Type B pancreatic cell (in vitro differentiated cells): ENCODE results near the gene CD101. TPM values are rescaled to one million over a fixed set of nuclear protein-coding genes. Genes with fewer than 3 reads are reported as not detected.

Experiments used
- DNase-seq: peaks from one replicate; pipeline ENCODE4 v3.0.0; 2021; ENCODE audit warnings: mixed read lengths; ENCODE audit not compliant: unreplicated experiment; ENCODE audit errors: extremely low spot score
- H3K27ac Mint-ChIP-seq: 2 replicates; pipeline ENCODE4 v1.8.0; 2021; ENCODE audit warnings: mild to moderate bottlenecking, mixed read lengths
- H3K27me3 Mint-ChIP-seq: 2 replicates; pipeline ENCODE4 v1.8.0; 2021; ENCODE audit warnings: mixed read lengths
- H3K36me3 Mint-ChIP-seq: 2 replicates; pipeline ENCODE4 v1.8.0; 2021; ENCODE audit warnings: mixed read lengths
- H3K4me1 Mint-ChIP-seq: one replicate; pipeline ENCODE4 v1.8.0; 2021; ENCODE audit warnings: mixed read lengths; ENCODE audit not compliant: unreplicated experiment
- H3K4me3 Mint-ChIP-seq: 2 replicates; pipeline ENCODE4 v1.8.0; 2021; ENCODE audit warnings: mild to moderate bottlenecking, mixed read lengths
- H3K9me3 Mint-ChIP-seq: 2 replicates; pipeline ENCODE4 v1.8.0; 2021; ENCODE audit warnings: mixed read lengths
- CTCF ChIP-seq: fragments of 200-600 bp; sonication (generic); conservative IDR thresholded peaks from 2 replicates; pipeline ENCODE4 v1.5.0; 2021; ENCODE audit warnings: antibody characterized with exemption, mild to moderate bottlenecking
- total RNA-seq: library from RNA; stranded (reverse); gene quantifications from 2 replicates; pipeline ENCODE4 v1.2.1, GENCODE V29; 2021; ENCODE audit warnings: low replicate concordance

CD101 gene
- total RNA-seq, 1 donor from 2014 or later, result 4.4 TPM

DNA sequence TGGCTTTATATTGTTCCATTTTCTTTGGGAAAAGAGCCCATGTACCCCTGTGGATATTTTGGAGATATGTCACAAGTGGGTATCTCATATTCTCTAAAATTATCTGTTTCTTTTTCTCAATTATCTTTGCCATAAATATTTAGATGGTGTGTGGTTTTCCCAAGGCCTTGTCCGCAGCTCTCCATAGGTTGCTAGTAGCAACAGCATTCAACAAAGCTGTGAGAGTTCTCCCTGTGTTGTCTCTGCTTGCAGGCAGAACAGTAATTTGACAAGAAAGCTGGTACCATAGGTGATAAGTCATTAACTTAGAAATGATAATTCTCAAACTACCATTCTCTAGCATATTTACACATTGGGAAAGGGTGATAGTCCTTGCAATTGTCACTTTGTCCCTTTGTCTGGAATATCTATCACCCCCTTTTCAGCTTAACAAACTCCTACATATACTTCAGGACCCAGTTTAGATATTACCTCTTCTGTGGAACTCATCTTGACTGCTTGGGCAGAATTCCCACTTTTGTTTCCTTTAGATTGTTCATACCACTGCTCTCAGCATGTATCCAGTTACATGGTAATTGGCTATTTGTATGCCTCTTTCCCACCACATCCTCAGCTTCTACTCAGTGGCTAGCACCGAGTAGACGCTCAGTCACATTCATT lies 8.9 kb downstream of the CD101 start:
- no peaks in the 10 kb centered on the region for H3K27me3 Mint-ChIP-seq
- H3K27ac Mint-ChIP-seq, result no peak overlapping the region
- no peak for DNase-seq
- no peaks in the 10 kb centered on the region for H3K36me3 Mint-ChIP-seq
- peaks cover 13% of the 10 kb centered on the region for H3K4me1 Mint-ChIP-seq
- no peak overlapping the region for H3K4me3 Mint-ChIP-seq
- no peak for TF ChIP-seq CTCF
- no peaks in the 10 kb centered on the region for H3K9me3 Mint-ChIP-seq

DNA sequence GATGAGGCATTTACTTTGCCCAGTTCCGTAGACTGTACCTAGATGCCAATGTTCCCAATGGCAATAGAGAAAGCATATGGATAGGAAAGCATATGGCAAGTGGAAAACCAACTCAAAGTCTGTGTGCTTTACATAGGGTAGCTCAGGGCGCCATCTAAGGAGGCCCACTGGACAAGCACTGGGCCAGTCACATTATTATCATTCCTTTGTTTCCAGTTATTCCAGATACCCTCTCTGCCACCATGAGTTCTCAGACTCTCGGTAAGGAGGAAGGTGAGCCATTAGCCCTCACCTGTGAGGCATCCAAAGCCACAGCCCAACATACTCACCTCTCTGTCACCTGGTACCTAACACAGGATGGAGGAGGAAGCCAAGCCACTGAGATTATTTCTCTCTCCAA lies 9.8 kb downstream of the CD101 start:
- Mint-ChIP-seq H3K36me3 (no peaks in the 10 kb centered on the region), H3K4me3 (no peak overlapping the region), H3K27ac (no peak overlapping the region), H3K9me3 (no peaks in the 10 kb centered on the region), H3K27me3 (no peaks in the 10 kb centered on the region), H3K4me1 (peaks cover 16% of the 10 kb centered on the region)
- no peak for TF ChIP-seq CTCF
- no peak for DNase-seq

- Mint-ChIP-seq H3K4me3 (peak overlapping the region; percentile 27), H3K27ac (peak overlapping the region; percentile 27), H3K4me1 (peaks cover 16% of the 10 kb centered on the region), H3K27me3 (no peaks in the 10 kb centered on the region), H3K9me3 (no peaks in the 10 kb centered on the region), H3K36me3 (no peaks in the 10 kb centered on the region)
- TF ChIP-seq CTCF, result no peak
- DNase-seq, result no peak
These were observed 11.8 kb downstream of the CD101 start for GRCh38 chr1:117013309-117013858.

GRCh38 chr1:117014209-117014608 lies 12.6 kb downstream of the CD101 start:
- TF ChIP-seq CTCF, result no peak
- no peak overlapping the region for H3K27ac Mint-ChIP-seq
- no peaks in the 10 kb centered on the region for H3K36me3 Mint-ChIP-seq
- peaks cover 11% of the 10 kb centered on the region for H3K4me1 Mint-ChIP-seq
- no peak for DNase-seq
- H3K9me3 Mint-ChIP-seq, result no peaks in the 10 kb centered on the region
- no peaks in the 10 kb centered on the region for H3K27me3 Mint-ChIP-seq
- no peak overlapping the region for H3K4me3 Mint-ChIP-seq

- Mint-ChIP-seq H3K27me3 (no peaks in the 10 kb centered on the region), H3K4me3 (no peak overlapping the region), H3K4me1 (peaks cover 8% of the 10 kb centered on the region), H3K27ac (peak overlapping the region; percentile 43), H3K36me3 (peaks cover 8% of the 10 kb centered on the region), H3K9me3 (no peaks in the 10 kb centered on the region)
- TF ChIP-seq CTCF, result no peak
- DNase-seq, result no peak
These were observed 14.2 kb downstream of the CD101 start for GRCh38 chr1:117015724-117016123.
